Measurements from ENCODE around the gene STIP1.
"Not testable (repeated sequence)": the region's sequence is repeated elsewhere in the genome, so short reads cannot be mapped to it uniquely, and the experiment has no call there.

STIP1 gene

GRCh38 chr11:64244107-64244506 is 58.1 kb downstream of the STIP1 start:
- H3K9ac ChIP-seq (ENCODE audit: low read depth in 1 of 2, low read length in 2 of 2), result no peak overlapping the region
- no peak overlapping the region for H3K4me3 ChIP-seq (ENCODE audit: low read length in 2 of 2)
- peaks cover 7 to 8% of the 10 kb centered on the region in 2 donors for H3K36me3 ChIP-seq (ENCODE audit: control insufficient read depth in 2 of 2, insufficient read depth in 2 of 2, low read length in 2 of 2)
- H3K4me1 ChIP-seq (ENCODE audit: control insufficient read depth in 2 of 2, insufficient read depth in 2 of 2, low read length in 2 of 2), result peaks cover 44 to 50% of the 10 kb centered on the region in 2 donors
- H3K27ac ChIP-seq (ENCODE audit: low read depth in 2 of 2, low read length in 2 of 2), result no peak overlapping the region
- H3K9me3 ChIP-seq (ENCODE audit: control insufficient read depth in 2 of 2, low read length in 2 of 2), result no peaks in the 10 kb centered on the region
- no peaks in the 10 kb centered on the region for H3K27me3 ChIP-seq (ENCODE audit: control insufficient read depth in 2 of 2, insufficient read depth in 2 of 2, low read length in 2 of 2)

DNA sequence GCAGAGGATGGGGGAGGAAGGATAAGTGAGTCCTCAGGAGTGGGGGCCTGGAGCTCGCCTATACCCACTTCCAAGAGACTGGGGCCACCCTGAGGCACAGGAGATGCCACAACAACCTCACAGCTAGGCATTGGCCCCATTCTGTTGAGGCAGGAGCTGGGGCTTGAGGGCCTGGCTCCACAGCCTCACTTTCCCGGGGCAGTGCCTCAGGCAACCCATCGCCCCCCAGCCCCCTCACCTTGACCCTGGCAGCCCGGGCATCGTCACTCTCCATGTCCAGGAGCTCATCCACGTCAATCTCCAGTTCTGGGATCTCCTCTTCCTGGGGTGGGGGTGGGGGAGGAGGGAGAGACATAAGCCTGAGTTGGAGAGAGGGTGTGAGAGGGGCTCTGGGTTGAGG is 59.0 kb downstream of the STIP1 start:
- Histone ChIP-seq H3K36me3 (ENCODE audit: control insufficient read depth in 2 of 2, insufficient read depth in 2 of 2, low read length in 2 of 2) (peaks cover 7 to 8% of the 10 kb centered on the region in 2 donors), H3K4me1 (ENCODE audit: control insufficient read depth in 2 of 2, insufficient read depth in 2 of 2, low read length in 2 of 2) (peaks cover 37 to 43% of the 10 kb centered on the region in 2 donors), H3K9me3 (ENCODE audit: control insufficient read depth in 2 of 2, low read length in 2 of 2) (no peaks in the 10 kb centered on the region), H3K4me3 (ENCODE audit: low read length in 2 of 2) (peak overlapping the region; percentile 91), H3K27ac (ENCODE audit: low read depth in 2 of 2, low read length in 2 of 2) (peak overlapping the region; percentile 93), H3K9ac (ENCODE audit: low read depth in 1 of 2, low read length in 2 of 2) (peak overlapping the region; percentile 84), H3K27me3 (ENCODE audit: control insufficient read depth in 2 of 2, insufficient read depth in 2 of 2, low read length in 2 of 2) (no peaks in the 10 kb centered on the region)

DNA sequence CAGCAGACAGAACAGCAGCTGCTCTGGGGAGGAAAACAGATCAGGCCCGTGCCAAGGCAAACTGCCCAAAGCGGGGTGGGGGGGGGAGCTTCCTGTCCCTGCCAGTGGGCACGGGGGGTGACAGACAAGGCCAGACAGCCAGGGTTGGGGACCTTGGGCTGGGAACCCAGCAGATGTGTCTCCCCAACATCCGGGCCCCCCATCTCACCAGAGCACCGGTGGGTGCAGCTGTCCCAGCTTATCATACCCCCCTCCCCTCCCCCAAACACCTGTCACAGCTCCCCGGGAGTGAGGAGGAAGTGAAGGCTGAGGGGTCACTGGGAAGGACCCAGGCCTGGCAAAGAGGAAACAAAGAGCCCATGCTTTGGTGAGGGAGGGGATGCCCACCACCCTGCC is 59.4 kb downstream of the STIP1 start:
- Histone ChIP-seq H3K27ac (ENCODE audit: low read depth in 2 of 2, low read length in 2 of 2) (peak overlapping the region; percentile 93), H3K4me1 (ENCODE audit: control insufficient read depth in 2 of 2, insufficient read depth in 2 of 2, low read length in 2 of 2) (peaks cover 32 to 39% of the 10 kb centered on the region in 2 donors), H3K9me3 (ENCODE audit: control insufficient read depth in 2 of 2, low read length in 2 of 2) (no peaks in the 10 kb centered on the region), H3K27me3 (ENCODE audit: control insufficient read depth in 2 of 2, insufficient read depth in 2 of 2, low read length in 2 of 2) (no peaks in the 10 kb centered on the region), H3K36me3 (ENCODE audit: control insufficient read depth in 2 of 2, insufficient read depth in 2 of 2, low read length in 2 of 2) (peaks cover 7 to 8% of the 10 kb centered on the region in 2 donors), H3K4me3 (ENCODE audit: low read length in 2 of 2) (peak overlapping the region; percentile 91), H3K9ac (ENCODE audit: low read depth in 1 of 2, low read length in 2 of 2) (peak overlapping the region; percentile 84)

DNA sequence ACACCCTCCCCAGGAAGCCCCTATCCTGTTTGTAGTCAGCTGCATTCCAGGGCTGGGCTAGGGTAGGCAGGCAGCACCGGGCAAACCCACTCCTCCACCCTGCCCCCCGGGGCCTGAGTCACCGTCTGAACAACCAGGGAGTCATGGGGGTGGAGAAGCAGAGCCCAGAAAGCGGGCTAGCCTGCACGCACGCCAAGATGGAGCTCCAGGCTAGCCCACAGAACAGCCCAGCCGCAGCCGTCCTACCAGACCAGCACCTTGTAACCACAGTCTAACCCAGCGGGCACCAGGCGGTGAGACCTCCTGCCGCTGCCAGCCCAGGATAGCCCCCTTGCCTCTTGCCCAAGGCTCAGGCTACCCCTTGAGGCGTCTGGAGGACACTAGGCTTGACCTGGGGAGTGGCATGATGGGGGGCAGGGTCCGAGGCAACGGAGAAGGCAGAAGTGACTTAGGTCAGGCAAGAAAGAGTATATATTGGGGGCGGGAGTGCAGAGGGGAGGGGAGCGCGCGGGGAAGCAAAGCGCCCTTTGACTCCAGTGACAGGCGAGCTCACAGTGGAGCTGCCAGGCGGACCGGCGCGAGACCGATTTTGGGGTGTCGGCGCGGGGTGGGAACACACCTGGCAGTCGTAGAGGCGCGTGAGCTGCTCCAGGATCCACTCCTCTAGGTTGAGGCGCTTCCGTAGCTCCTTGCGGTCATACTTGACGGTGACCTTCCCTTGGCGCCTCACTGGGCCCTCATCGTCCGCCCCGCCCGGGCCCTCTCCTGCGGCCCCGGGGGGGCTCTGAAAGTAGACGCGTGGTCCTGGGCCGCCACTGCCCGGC is 60.0 kb downstream of the STIP1 start:
- Histone ChIP-seq H3K4me3 (ENCODE audit: low read length in 2 of 2) (peak overlapping the region; percentile 91), H3K9ac (ENCODE audit: low read depth in 1 of 2, low read length in 2 of 2) (peak overlapping the region; percentile 84), H3K27me3 (ENCODE audit: control insufficient read depth in 2 of 2, insufficient read depth in 2 of 2, low read length in 2 of 2) (no peaks in the 10 kb centered on the region), H3K36me3 (ENCODE audit: control insufficient read depth in 2 of 2, insufficient read depth in 2 of 2, low read length in 2 of 2) (peaks cover 7 to 8% of the 10 kb centered on the region in 2 donors), H3K27ac (ENCODE audit: low read depth in 2 of 2, low read length in 2 of 2) (peak overlapping the region; percentile 93), H3K4me1 (ENCODE audit: control insufficient read depth in 2 of 2, insufficient read depth in 2 of 2, low read length in 2 of 2) (peaks cover 36 to 41% of the 10 kb centered on the region in 2 donors), H3K9me3 (ENCODE audit: control insufficient read depth in 2 of 2, low read length in 2 of 2) (no peaks in the 10 kb centered on the region)

DNA sequence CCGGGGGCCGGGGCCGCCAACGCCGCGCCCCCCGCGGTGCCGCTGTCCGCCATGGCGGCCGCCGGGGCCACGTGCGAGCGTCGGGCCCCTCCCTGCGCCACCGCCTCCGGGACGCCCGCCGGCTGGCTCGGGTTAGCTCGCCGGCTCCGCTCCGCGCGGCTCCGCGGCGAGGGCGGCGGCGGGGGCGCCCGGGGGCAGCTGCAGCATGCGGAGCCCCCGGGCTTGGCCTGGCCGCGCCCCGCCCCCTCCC is 60.6 kb downstream of the STIP1 start:
- not testable (repeated sequence) for H3K9me3 ChIP-seq (ENCODE audit: control insufficient read depth in 2 of 2, low read length in 2 of 2); H3K36me3 ChIP-seq (ENCODE audit: control insufficient read depth in 2 of 2, insufficient read depth in 2 of 2, low read length in 2 of 2); H3K27me3 ChIP-seq (ENCODE audit: control insufficient read depth in 2 of 2, insufficient read depth in 2 of 2, low read length in 2 of 2)
- peak overlapping the region; percentile 93 to 95 for H3K27ac ChIP-seq (ENCODE audit: low read depth in 2 of 2, low read length in 2 of 2)
- peak overlapping the region; percentile 91 for H3K4me3 ChIP-seq (ENCODE audit: low read length in 2 of 2)
- peak overlapping the region in 1 of 2 donors; percentile 84 for H3K9ac ChIP-seq (ENCODE audit: low read depth in 1 of 2, low read length in 2 of 2)
- H3K4me1 ChIP-seq (ENCODE audit: control insufficient read depth in 2 of 2, insufficient read depth in 2 of 2, low read length in 2 of 2), result peaks cover 37 to 43% of the 10 kb centered on the region in 2 donors

GRCh38 chr11:64246871-64247728 is 61.1 kb downstream of the STIP1 start, which contains the start of gene PPP1R14B:
Gene PPP1R14B (minus strand): TSS chr11:64246943. CDS start chr11:64246673, 270 bp downstream.
- H3K4me1 ChIP-seq (ENCODE audit: control insufficient read depth in 2 of 2, insufficient read depth in 2 of 2, low read length in 2 of 2), result peaks cover 38 to 44% of the 10 kb centered on the region in 2 donors
- H3K27me3 ChIP-seq (ENCODE audit: control insufficient read depth in 2 of 2, insufficient read depth in 2 of 2, low read length in 2 of 2), result no peaks in the 10 kb centered on the region
- peak within 1 kb of the TSS; percentile 95 to 97 for H3K4me3 ChIP-seq (ENCODE audit: low read length in 2 of 2)
- H3K9me3 ChIP-seq (ENCODE audit: control insufficient read depth in 2 of 2, low read length in 2 of 2), result no peaks in the 10 kb centered on the region
- H3K27ac ChIP-seq (ENCODE audit: low read depth in 2 of 2, low read length in 2 of 2), result peak within 1 kb of the TSS; percentile 93 to 95
- peaks cover 7 to 8% of the 10 kb centered on the region in 2 donors for H3K36me3 ChIP-seq (ENCODE audit: control insufficient read depth in 2 of 2, insufficient read depth in 2 of 2, low read length in 2 of 2)
- H3K9ac ChIP-seq (ENCODE audit: low read depth in 1 of 2, low read length in 2 of 2), result peak within 1 kb of the TSS; percentile 86 to 89

DNA sequence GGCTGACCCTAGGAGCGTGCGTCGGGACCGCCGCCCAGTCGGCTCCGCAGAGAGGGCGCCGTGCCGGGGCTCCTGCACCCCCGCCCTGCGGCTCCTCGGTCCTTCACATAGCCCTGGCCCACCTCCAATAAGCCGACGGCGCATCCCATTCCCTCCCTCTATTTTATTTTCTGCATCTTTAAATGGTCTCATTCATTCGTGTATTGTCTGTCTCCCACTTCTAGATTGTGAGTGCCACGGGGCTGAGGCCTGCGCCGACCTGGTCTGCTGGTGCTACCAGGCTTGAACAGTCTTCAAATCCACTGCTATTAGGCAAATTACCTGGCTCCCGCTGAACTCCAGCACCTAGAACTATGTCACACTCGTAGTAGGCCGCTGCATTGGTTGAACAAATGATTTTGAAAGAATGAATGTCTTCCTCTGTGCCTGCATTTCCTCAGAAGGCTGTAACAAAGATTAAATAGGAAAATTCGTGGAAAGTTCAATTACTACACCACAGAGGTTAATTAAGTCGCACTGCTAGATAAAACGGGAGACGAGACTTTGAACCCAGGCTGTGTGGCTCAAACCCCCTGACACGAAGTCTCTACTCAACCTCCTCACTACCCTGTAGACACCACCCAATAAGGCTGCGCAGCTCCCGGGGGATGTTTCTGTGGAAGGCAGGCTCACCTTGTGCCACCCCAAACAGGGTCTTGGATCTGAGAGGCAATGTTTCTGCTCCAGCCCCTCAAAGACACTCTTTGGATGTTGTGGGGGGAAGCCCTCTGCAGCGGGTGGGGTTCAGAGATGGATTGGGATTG is 62.0 kb downstream of the STIP1 start:
- Histone ChIP-seq H3K27me3 (ENCODE audit: control insufficient read depth in 2 of 2, insufficient read depth in 2 of 2, low read length in 2 of 2) (no peaks in the 10 kb centered on the region), H3K9ac (ENCODE audit: low read depth in 1 of 2, low read length in 2 of 2) (peak overlapping the region; percentile 86 to 89), H3K27ac (ENCODE audit: low read depth in 2 of 2, low read length in 2 of 2) (peak overlapping the region; percentile 92 to 95)

DNA sequence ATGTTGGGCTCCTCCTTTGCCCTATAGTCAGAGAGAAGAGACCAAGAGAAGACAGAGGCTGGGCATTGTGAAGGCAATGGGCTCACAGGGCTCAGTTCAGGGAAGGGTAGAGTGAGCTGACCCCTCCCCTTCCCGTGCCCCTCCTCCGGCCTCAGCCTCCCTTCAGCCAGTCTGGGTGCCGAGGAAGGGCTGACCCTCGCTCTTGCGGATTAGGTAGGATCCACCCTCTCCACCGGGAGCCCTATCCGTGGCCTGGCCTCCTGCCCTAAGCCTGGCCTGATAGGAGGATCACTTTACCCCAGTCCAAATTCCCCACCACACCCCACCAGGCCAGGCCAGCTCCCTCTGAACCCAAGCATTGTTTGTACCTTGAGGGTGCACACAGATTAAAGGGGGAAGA is 62.6 kb downstream of the STIP1 start:
- Histone ChIP-seq H3K9ac (ENCODE audit: low read depth in 1 of 2, low read length in 2 of 2) (no peak overlapping the region), H3K27me3 (ENCODE audit: control insufficient read depth in 2 of 2, insufficient read depth in 2 of 2, low read length in 2 of 2) (no peaks in the 10 kb centered on the region), H3K4me1 (ENCODE audit: control insufficient read depth in 2 of 2, insufficient read depth in 2 of 2, low read length in 2 of 2) (peaks cover 38 to 42% of the 10 kb centered on the region in 2 donors), H3K36me3 (ENCODE audit: control insufficient read depth in 2 of 2, insufficient read depth in 2 of 2, low read length in 2 of 2) (peaks cover 1 to 2% of the 10 kb centered on the region in 2 donors), H3K27ac (ENCODE audit: low read depth in 2 of 2, low read length in 2 of 2) (no peak overlapping the region), H3K4me3 (ENCODE audit: low read length in 2 of 2) (no peak overlapping the region), H3K9me3 (ENCODE audit: control insufficient read depth in 2 of 2, low read length in 2 of 2) (no peaks in the 10 kb centered on the region)

More for the DNA sequence above, 62.0 kb downstream of the STIP1 start:
- H3K4me3 ChIP-seq (ENCODE audit: low read length in 2 of 2), result peak overlapping the region; percentile 95 to 97
- peaks cover 7% of the 10 kb centered on the region in 2 donors for H3K36me3 ChIP-seq (ENCODE audit: control insufficient read depth in 2 of 2, insufficient read depth in 2 of 2, low read length in 2 of 2)
- H3K9me3 ChIP-seq (ENCODE audit: control insufficient read depth in 2 of 2, low read length in 2 of 2), result no peaks in the 10 kb centered on the region
- H3K4me1 ChIP-seq (ENCODE audit: control insufficient read depth in 2 of 2, insufficient read depth in 2 of 2, low read length in 2 of 2), result peaks cover 35 to 42% of the 10 kb centered on the region in 2 donors

DNA sequence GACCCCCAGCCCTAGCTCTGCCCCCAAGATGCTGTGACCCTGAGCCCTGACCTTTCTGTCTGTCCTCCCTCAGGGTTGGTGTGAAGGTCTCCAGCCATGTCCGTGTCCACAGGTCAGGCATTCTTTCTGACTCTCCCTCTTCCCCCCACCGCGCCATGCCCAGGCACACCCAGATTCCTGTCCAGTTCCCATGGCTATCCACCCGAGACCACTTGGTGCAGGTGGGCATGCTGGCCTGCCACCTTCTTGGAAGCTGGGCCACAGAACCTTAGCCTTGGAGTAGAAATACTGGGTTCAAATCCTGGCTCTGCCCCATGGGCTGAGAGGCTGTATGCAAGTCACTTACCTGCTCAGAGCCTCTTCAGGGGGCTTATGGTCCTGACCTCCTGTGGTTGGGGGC is 63.1 kb downstream of the STIP1 start:
- Histone ChIP-seq H3K27ac (ENCODE audit: low read depth in 2 of 2, low read length in 2 of 2) (no peak overlapping the region), H3K4me3 (ENCODE audit: low read length in 2 of 2) (no peak overlapping the region), H3K4me1 (ENCODE audit: control insufficient read depth in 2 of 2, insufficient read depth in 2 of 2, low read length in 2 of 2) (peaks cover 41 to 42% of the 10 kb centered on the region in 2 donors), H3K9ac (ENCODE audit: low read depth in 1 of 2, low read length in 2 of 2) (no peak overlapping the region), H3K9me3 (ENCODE audit: control insufficient read depth in 2 of 2, low read length in 2 of 2) (no peaks in the 10 kb centered on the region), H3K27me3 (ENCODE audit: control insufficient read depth in 2 of 2, insufficient read depth in 2 of 2, low read length in 2 of 2) (no peaks in the 10 kb centered on the region), H3K36me3 (ENCODE audit: control insufficient read depth in 2 of 2, insufficient read depth in 2 of 2, low read length in 2 of 2) (no peaks in the 10 kb centered on the region)

Measured in mucosa of rectum (tissue), 2 donors.